Lung (tissue), 12 donors: Measurements from ENCODE around the gene CBFB. TPM values are rescaled to one million over a fixed set of nuclear protein-coding genes. Genes with fewer than 3 reads are reported as not detected.
A peak's percentile ranks its signal among the peaks of the same experiment; 100 is the strongest.

ENCODE experiments used
- ATAC-seq: fragments of 200-7000 bp; cut with Tn5 transposase; one replicate; pipeline ENCODE4 v1.9.1; 2020; ENCODE audit warnings: moderate number of reproducible peaks; ENCODE audit not compliant: insufficient read depth, low FRiP score
- DNase-seq, 3 donors: peaks; one replicate each; pipeline ENCODE4 v3.0.0-alpha.2; 2013 to 2017
- H3K27ac ChIP-seq, 2 donors: one replicate each; pipeline ENCODE4 v1.5.1; 2013; ENCODE audit warnings: mild to moderate bottlenecking in 2 of 2, moderate library complexity in 2 of 2, control low read depth in 1 of 2, inconsistent platforms in 1 of 2, low read depth in 1 of 2, low read length in 1 of 2
- H3K27me3 ChIP-seq, 3 donors: one replicate each; pipeline ENCODE4 v1.5.1; 2013; ENCODE audit warnings: low read length in 2 of 3; ENCODE audit not compliant: control insufficient read depth in 3 of 3, insufficient read depth in 3 of 3
- H3K36me3 ChIP-seq, 4 donors: one replicate each; pipeline ENCODE4 v1.5.1; 2013; ENCODE audit warnings: low read length in 4 of 4, mild to moderate bottlenecking in 1 of 4, moderate library complexity in 1 of 4; ENCODE audit not compliant: control insufficient read depth in 4 of 4, insufficient read depth in 4 of 4
- H3K4me1 ChIP-seq, 5 donors: one replicate each; pipeline ENCODE4 v1.5.1; 2013; ENCODE audit warnings: low read length in 5 of 5, mild to moderate bottlenecking in 2 of 5, moderate library complexity in 1 of 5; ENCODE audit not compliant: control insufficient read depth in 5 of 5, insufficient read depth in 5 of 5
- H3K4me3 ChIP-seq: one replicate; pipeline ENCODE4 v1.5.1; 2013; ENCODE audit warnings: mild to moderate bottlenecking, control low read depth, moderate library complexity
- H3K9ac ChIP-seq, 2 donors: one replicate each; pipeline ENCODE4 v1.5.1; 2013; ENCODE audit warnings: low read length in 2 of 2, control low read depth in 1 of 2; ENCODE audit not compliant: insufficient read depth in 1 of 2
- H3K9me3 ChIP-seq, 4 donors: one replicate each; pipeline ENCODE4 v1.5.1; 2013; ENCODE audit warnings: low read length in 3 of 4, mild to moderate bottlenecking in 1 of 4, moderate library complexity in 1 of 4; ENCODE audit not compliant: control insufficient read depth in 4 of 4, insufficient read depth in 3 of 4
- WGBS, 2 donors: extraction: QIAGEN DNeasy Blood & Tissue Kit; methylation state at CpG; one replicate each; pipeline ENCODE4 v1.1.7; 2013; 5-methylcytosine and 5-hydroxymethylcytosine counted together
- polyA plus RNA-seq, 2 donors: library from polyadenylated mRNA; stranded (reverse); fragments of 200-250 nt; gene quantifications; one replicate each; pipeline ENCODE4 v1.2.1, GENCODE V29; 2013
- total RNA-seq, 2 donors: library from RNA; depleted of rRNA in 1 of 2; stranded (reverse); fragments of >200 nt in 1 of 2; gene quantifications; one replicate each; pipeline ENCODE4 v1.2.1, GENCODE V29; 2014 to 2021
- TF ChIP-seq, protein P1 (sequence below): IDR thresholded peaks from 2 replicates; pipeline ENCODE4 v1.5.1; 2012; ENCODE audit warnings: mild to moderate bottlenecking; ENCODE audit errors: control extremely low read depth, extremely low read depth
- donor health status: control.
- donor health status: control.
- donor health status: Bipolar disorder and iron deficiency.
- donor health status: healthy.
- donor health status: DM: yes; HTN: yes; CAD: no.

Gene CBFB
- total and polyA plus RNA-seq, 4 donors = 23.3 to 59.4 (median 38.6) TPM

GRCh38 chr16:67014634-67015312 is 14.2 kb upstream of the CBFB start:
- no peak overlapping the region for H3K4me3 ChIP-seq
- TF ChIP-seq, protein P1, sequence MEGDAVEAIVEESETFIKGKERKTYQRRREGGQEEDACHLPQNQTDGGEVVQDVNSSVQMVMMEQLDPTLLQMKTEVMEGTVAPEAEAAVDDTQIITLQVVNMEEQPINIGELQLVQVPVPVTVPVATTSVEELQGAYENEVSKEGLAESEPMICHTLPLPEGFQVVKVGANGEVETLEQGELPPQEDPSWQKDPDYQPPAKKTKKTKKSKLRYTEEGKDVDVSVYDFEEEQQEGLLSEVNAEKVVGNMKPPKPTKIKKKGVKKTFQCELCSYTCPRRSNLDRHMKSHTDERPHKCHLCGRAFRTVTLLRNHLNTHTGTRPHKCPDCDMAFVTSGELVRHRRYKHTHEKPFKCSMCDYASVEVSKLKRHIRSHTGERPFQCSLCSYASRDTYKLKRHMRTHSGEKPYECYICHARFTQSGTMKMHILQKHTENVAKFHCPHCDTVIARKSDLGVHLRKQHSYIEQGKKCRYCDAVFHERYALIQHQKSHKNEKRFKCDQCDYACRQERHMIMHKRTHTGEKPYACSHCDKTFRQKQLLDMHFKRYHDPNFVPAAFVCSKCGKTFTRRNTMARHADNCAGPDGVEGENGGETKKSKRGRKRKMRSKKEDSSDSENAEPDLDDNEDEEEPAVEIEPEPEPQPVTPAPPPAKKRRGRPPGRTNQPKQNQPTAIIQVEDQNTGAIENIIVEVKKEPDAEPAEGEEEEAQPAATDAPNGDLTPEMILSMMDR = no peak
- no peaks in the 10 kb centered on the region for H3K9me3 ChIP-seq
- 54 to 59% methylated on average over 6 of the region's 6 CpGs for WGBS, 2 donors
- no peaks in the 10 kb centered on the region for H3K27me3 ChIP-seq
- H3K4me1 ChIP-seq = peaks cover 0 to 18% (median 7%) of the 10 kb centered on the region in 5 donors
- DNase-seq = peak in 1 of 3 donors; percentile 44
- H3K9ac ChIP-seq = no peak overlapping the region
- H3K27ac ChIP-seq = no peak overlapping the region
- no peaks in the 10 kb centered on the region for H3K36me3 ChIP-seq
- ATAC-seq = no peak

- Histone ChIP-seq H3K9me3 (no peaks in the 10 kb centered on the region), H3K9ac (no peak overlapping the region), H3K4me1 (peaks cover 0 to 18% (median 7%) of the 10 kb centered on the region in 5 donors), H3K36me3 (no peaks in the 10 kb centered on the region), H3K27me3 (no peaks in the 10 kb centered on the region), H3K4me3 (no peak overlapping the region), H3K27ac (no peak overlapping the region)
- no peak for DNase-seq
- no peak for ATAC-seq
- TF ChIP-seq, protein P1 = no peak
- WGBS, 2 donors = 93 to 97% methylated on average over 9 of the region's 9 CpGs
Measured at GRCh38 chr16:67015313-67015731, 13.6 kb upstream of the CBFB start.

DNA sequence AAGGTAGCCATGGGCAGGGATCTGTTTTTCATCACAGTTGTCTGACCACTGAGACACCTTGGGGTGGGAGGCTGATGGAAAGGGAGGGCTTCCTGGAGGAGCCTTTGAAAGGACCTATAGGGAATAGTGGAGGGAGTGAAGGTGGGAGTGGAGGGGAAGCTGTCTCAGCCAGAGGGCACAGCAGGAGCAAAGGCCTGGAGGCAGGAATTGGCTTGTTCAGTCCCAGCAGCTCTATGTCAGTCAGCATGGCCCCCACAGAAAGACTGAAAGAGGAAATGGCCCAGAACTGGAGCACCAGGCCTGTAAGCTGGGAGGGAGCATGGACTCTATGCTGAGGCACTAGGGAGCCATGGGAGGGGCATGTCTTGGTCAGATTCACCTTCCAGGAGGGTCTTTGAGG is 12.8 kb upstream of the CBFB start:
- no peaks in the 10 kb centered on the region for H3K9me3 ChIP-seq
- TF ChIP-seq, protein P1 = no peak
- H3K27ac ChIP-seq = no peak overlapping the region
- peaks cover 0 to 18% (median 7%) of the 10 kb centered on the region in 5 donors for H3K4me1 ChIP-seq
- DNase-seq (no peak), ATAC-seq (no peak)
- no peaks in the 10 kb centered on the region for H3K36me3 ChIP-seq
- H3K27me3 ChIP-seq = no peaks in the 10 kb centered on the region
- H3K4me3 ChIP-seq = no peak overlapping the region
- no peak overlapping the region for H3K9ac ChIP-seq
